OCI-LY1 (cell line): ENCODE measurements around the gene CXCL1.

ENCODE experiments used
- H2AFZ ChIP-seq: fragments of 200-600 bp; sonication (generic), shearing (Covaris generic); 2 replicates; pipeline ENCODE4 v1.6.0; 2014; ENCODE audit warnings: antibody characterized with exemption, mild to moderate bottlenecking, low read length
- H3F3A ChIP-seq: fragments of 200-600 bp; sonication (generic), shearing (Covaris generic); 2 replicates; pipeline ENCODE4 v1.6.0; 2014; ENCODE audit warnings: mild to moderate bottlenecking, antibody characterized with exemption, low read length, moderate library complexity; ENCODE audit not compliant: insufficient read depth
- H3K27ac ChIP-seq: fragments of 200-600 bp; sonication (generic); 2 replicates; pipeline ENCODE4 v1.5.1; 2014; ENCODE audit warnings: low read length, mixed run types, mild to moderate bottlenecking, low read depth; ENCODE audit not compliant: poor library complexity, severe bottlenecking
- H3K27me3 ChIP-seq: fragments of 200-600 bp; sonication (generic); 2 replicates; pipeline ENCODE4 v1.6.0; 2014; ENCODE audit warnings: antibody characterized with exemption, mild to moderate bottlenecking, low read length, moderate library complexity; ENCODE audit not compliant: insufficient read depth
- H3K36me3 ChIP-seq: fragments of 200-600 bp; sonication (generic); 2 replicates; pipeline ENCODE4 v1.6.1; 2014; ENCODE audit warnings: mild to moderate bottlenecking, antibody characterized with exemption, low read length, moderate library complexity, mixed read lengths; ENCODE audit not compliant: insufficient read depth
- H3K4me1 ChIP-seq: fragments of 200-600 bp; sonication (generic); 2 replicates; pipeline ENCODE4 v1.5.1; 2014; ENCODE audit warnings: mild to moderate bottlenecking, low read length, moderate library complexity; ENCODE audit not compliant: insufficient read depth, severe bottlenecking
- H3K4me2 ChIP-seq: fragments of 200-600 bp; sonication (generic), shearing (Covaris generic); 2 replicates; pipeline ENCODE4 v1.6.1; 2014; ENCODE audit warnings: low read length
- H3K4me3 ChIP-seq: fragments of 200-600 bp; sonication (generic); 2 replicates; pipeline ENCODE4 v1.5.1; 2014; ENCODE audit warnings: low read length, low read depth, mild to moderate bottlenecking, mixed read lengths; ENCODE audit not compliant: poor library complexity, severe bottlenecking
- H3K79me2 ChIP-seq: fragments of 200-600 bp; shearing (Covaris generic); 2 replicates; pipeline ENCODE4 v1.6.1; 2016; ENCODE audit warnings: mixed run types, low read length, mixed read lengths; ENCODE audit not compliant: insufficient read depth
- H3K9ac ChIP-seq: fragments of 200-600 bp; sonication (generic), shearing (Covaris generic); 2 replicates; pipeline ENCODE4 v1.6.1; 2014; ENCODE audit warnings: mild to moderate bottlenecking, low read length, mixed read lengths
- H3K9me2 ChIP-seq: fragments of 200-600 bp; sonication (generic), shearing (Covaris generic); 2 replicates; pipeline ENCODE4 v1.6.1; 2014; ENCODE audit warnings: low read depth, mild to moderate bottlenecking, low read length, mixed read lengths
- H3K9me3 ChIP-seq: fragments of 200-600 bp; shearing (Covaris generic); 2 replicates; pipeline ENCODE4 v1.6.1; 2014; ENCODE audit warnings: low read length, mixed read lengths
- H4K20me1 ChIP-seq: fragments of 200-600 bp; sonication (generic), shearing (Covaris generic); 2 replicates; pipeline ENCODE4 v1.6.0; 2016; ENCODE audit warnings: mild to moderate bottlenecking, low read length; ENCODE audit not compliant: insufficient read depth
- CTCF ChIP-seq: fragments of 200-600 bp; sonication (generic), shearing (Covaris generic); IDR thresholded peaks from 2 replicates; pipeline ENCODE4 v1.5.1; 2017; ENCODE audit warnings: mild to moderate bottlenecking, antibody characterized with exemption, low read length, moderate library complexity, mixed read lengths
- EZH2 ChIP-seq: fragments of 200-600 bp; sonication (generic), shearing (Covaris generic); IDR thresholded peaks from 2 replicates; pipeline ENCODE4 v1.8.0; 2017; ENCODE audit warnings: borderline replicate concordance, mixed run types, mild to moderate bottlenecking, antibody characterized with exemption, low read length, moderate library complexity, mixed read lengths

Gene CXCL1

DNA sequence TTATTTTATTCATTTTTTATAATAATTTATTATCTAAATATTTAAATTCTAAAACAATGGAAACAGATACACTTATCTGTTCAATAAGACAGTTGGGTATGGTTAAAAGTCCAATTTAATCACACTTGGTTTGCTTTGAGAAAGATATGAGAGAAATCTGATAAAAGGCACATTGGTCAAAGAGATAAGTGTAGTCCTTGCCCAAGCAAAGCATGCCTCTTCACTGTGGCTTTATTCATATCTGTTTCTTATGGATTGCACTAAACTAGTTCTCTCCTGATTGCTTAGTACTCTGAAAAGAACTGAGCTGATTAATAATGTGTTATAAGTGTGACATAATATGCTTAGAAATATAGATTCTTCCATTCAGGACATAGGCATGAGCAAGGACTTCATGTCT is 39.8 kb downstream of the CXCL1 start:
- no peak overlapping the region for H3K4me2 ChIP-seq
- H3K9me3 ChIP-seq = no peaks in the 10 kb centered on the region
- H3K4me3 ChIP-seq = no peak overlapping the region
- no peak overlapping the region for H3K9ac ChIP-seq
- TF ChIP-seq CTCF (no peak), EZH2 (no peak)
- no peaks in the 10 kb centered on the region for H3K9me2 ChIP-seq
- no peaks in the 10 kb centered on the region for H3K27me3 ChIP-seq
- H4K20me1 ChIP-seq = no peaks in the 10 kb centered on the region
- H2AFZ ChIP-seq = no peak overlapping the region
- H3F3A ChIP-seq = no peaks in the 10 kb centered on the region
- H3K36me3 ChIP-seq = no peaks in the 10 kb centered on the region
- H3K79me2 ChIP-seq = no peaks in the 10 kb centered on the region
- H3K4me1 ChIP-seq = no peaks in the 10 kb centered on the region
- no peak overlapping the region for H3K27ac ChIP-seq

GRCh38 chr4:73911746-73912145 is 42.6 kb downstream of the CXCL1 start:
- H3K36me3 ChIP-seq = no peaks in the 10 kb centered on the region
- no peaks in the 10 kb centered on the region for H3K9me3 ChIP-seq
- no peak for TF ChIP-seq EZH2
- no peak for TF ChIP-seq CTCF
- no peaks in the 10 kb centered on the region for H3F3A ChIP-seq
- no peak overlapping the region for H3K4me3 ChIP-seq
- no peaks in the 10 kb centered on the region for H3K9me2 ChIP-seq
- no peak overlapping the region for H3K4me2 ChIP-seq
- no peak overlapping the region for H3K27ac ChIP-seq
- H3K27me3 ChIP-seq = no peaks in the 10 kb centered on the region
- no peak overlapping the region for H3K9ac ChIP-seq
- H3K4me1 ChIP-seq = no peaks in the 10 kb centered on the region
- no peak overlapping the region for H2AFZ ChIP-seq
- H4K20me1 ChIP-seq = no peaks in the 10 kb centered on the region
- no peaks in the 10 kb centered on the region for H3K79me2 ChIP-seq

- Histone ChIP-seq H3K36me3 (no peaks in the 10 kb centered on the region), H3K4me3 (no peak overlapping the region), H3F3A (no peaks in the 10 kb centered on the region), H3K9me2 (no peaks in the 10 kb centered on the region), H3K79me2 (no peaks in the 10 kb centered on the region), H3K27ac (no peak overlapping the region), H2AFZ (no peak overlapping the region), H3K9ac (no peak overlapping the region), H3K27me3 (no peaks in the 10 kb centered on the region), H4K20me1 (no peaks in the 10 kb centered on the region), H3K4me1 (no peaks in the 10 kb centered on the region), H3K9me3 (no peaks in the 10 kb centered on the region), H3K4me2 (no peak overlapping the region)
- TF ChIP-seq CTCF (no peak), EZH2 (no peak)
These were observed 43.0 kb downstream of the CXCL1 start for GRCh38 chr4:73912191-73912590.
